Measurements from ENCODE around the gene DHX8. TPM values are rescaled to one million over a fixed set of nuclear protein-coding genes. Genes with fewer than 3 reads are reported as not detected.
"Not testable (repeated sequence)": the region's sequence is repeated elsewhere in the genome, so short reads cannot be mapped to it uniquely, and the experiment has no call there.

DHX8 gene
- total RNA-seq, 1 experiment from 2014 or later: 23.7 TPM

GRCh38 chr17:43456029-43456428 is 27.7 kb upstream of the DHX8 start:
- Histone ChIP-seq H3K36me3 (ENCODE audit: insufficient read depth, low read length) (no peaks in the 10 kb centered on the region), H3K9me2 (replicated peaks; ENCODE audit: insufficient read depth, low read length) (no peaks in the 10 kb centered on the region), H3K9me3 (ENCODE audit: low read length) (no peaks in the 10 kb centered on the region), H3K4me3 (ENCODE audit: low read length) (no peak overlapping the region), H3K27ac (ENCODE audit: low read length) (no peak overlapping the region), H3K79me2 (ENCODE audit: low read length) (no peaks in the 10 kb centered on the region), H3K9ac (ENCODE audit: low read length) (no peak overlapping the region), H4K20me1 (ENCODE audit: insufficient read depth, low read depth, low read length) (no peaks in the 10 kb centered on the region), H3K27me3 (ENCODE audit: low read length) (no peaks in the 10 kb centered on the region), H2AFZ (ENCODE audit: low read length) (no peak overlapping the region), H3K4me1 (ENCODE audit: low read length) (no peaks in the 10 kb centered on the region), H3K4me2 (ENCODE audit: low read depth, low read length, poor library complexity, severe bottlenecking) (no peak overlapping the region)
- DNase-seq: no peak

GRCh38 chr17:43456661-43457361 is 27.0 kb upstream of the DHX8 start:
- Histone ChIP-seq H2AFZ (ENCODE audit: low read length) (no peak overlapping the region), H3K9ac (ENCODE audit: low read length) (no peak overlapping the region), H3K9me2 (replicated peaks; ENCODE audit: insufficient read depth, low read length) (no peaks in the 10 kb centered on the region), H3K4me2 (ENCODE audit: low read depth, low read length, poor library complexity, severe bottlenecking) (no peak overlapping the region), H3K27me3 (ENCODE audit: low read length) (no peaks in the 10 kb centered on the region), H3K79me2 (ENCODE audit: low read length) (no peaks in the 10 kb centered on the region), H3K36me3 (ENCODE audit: insufficient read depth, low read length) (no peaks in the 10 kb centered on the region), H3K4me3 (ENCODE audit: low read length) (no peak overlapping the region), H4K20me1 (ENCODE audit: insufficient read depth, low read depth, low read length) (no peaks in the 10 kb centered on the region), H3K4me1 (ENCODE audit: low read length) (no peaks in the 10 kb centered on the region), H3K9me3 (ENCODE audit: low read length) (no peaks in the 10 kb centered on the region), H3K27ac (ENCODE audit: low read length) (no peak overlapping the region)
- DNase-seq: peak; percentile 27

GRCh38 chr17:43457362-43457692 is 26.4 kb upstream of the DHX8 start:
- Histone ChIP-seq H3K27me3 (ENCODE audit: low read length) (no peaks in the 10 kb centered on the region), H2AFZ (ENCODE audit: low read length) (no peak overlapping the region), H3K27ac (ENCODE audit: low read length) (no peak overlapping the region), H3K79me2 (ENCODE audit: low read length) (no peaks in the 10 kb centered on the region), H3K4me3 (ENCODE audit: low read length) (no peak overlapping the region), H3K4me2 (ENCODE audit: low read depth, low read length, poor library complexity, severe bottlenecking) (no peak overlapping the region), H4K20me1 (ENCODE audit: insufficient read depth, low read depth, low read length) (no peaks in the 10 kb centered on the region), H3K4me1 (ENCODE audit: low read length) (no peaks in the 10 kb centered on the region), H3K9ac (ENCODE audit: low read length) (no peak overlapping the region), H3K9me2 (replicated peaks; ENCODE audit: insufficient read depth, low read length) (no peaks in the 10 kb centered on the region), H3K36me3 (ENCODE audit: insufficient read depth, low read length) (no peaks in the 10 kb centered on the region), H3K9me3 (ENCODE audit: low read length) (no peaks in the 10 kb centered on the region)
- no peak for DNase-seq

- H3K27me3 ChIP-seq (ENCODE audit: low read length); H3K4me3 ChIP-seq (ENCODE audit: low read length); H3K9me2 ChIP-seq (replicated peaks; ENCODE audit: insufficient read depth, low read length); H3K9ac ChIP-seq (ENCODE audit: low read length); H3K27ac ChIP-seq (ENCODE audit: low read length); H3K9me3 ChIP-seq (ENCODE audit: low read length); H4K20me1 ChIP-seq (ENCODE audit: insufficient read depth, low read depth, low read length); H3K4me1 ChIP-seq (ENCODE audit: low read length); H3K79me2 ChIP-seq (ENCODE audit: low read length); H3K4me2 ChIP-seq (ENCODE audit: low read depth, low read length, poor library complexity, severe bottlenecking); H2AFZ ChIP-seq (ENCODE audit: low read length); H3K36me3 ChIP-seq (ENCODE audit: insufficient read depth, low read length): not testable (repeated sequence)
- DNase-seq: peak; percentile 27
Measured at GRCh38 chr17:43459878-43460277, 23.9 kb upstream of the DHX8 start.

- no peak overlapping the region for H2AFZ ChIP-seq (ENCODE audit: low read length)
- H3K4me3 ChIP-seq (ENCODE audit: low read length): no peak overlapping the region
- H3K36me3 ChIP-seq (ENCODE audit: insufficient read depth, low read length): no peaks in the 10 kb centered on the region
- no peaks in the 10 kb centered on the region for H3K4me1 ChIP-seq (ENCODE audit: low read length)
- no peaks in the 10 kb centered on the region for H3K9me3 ChIP-seq (ENCODE audit: low read length)
- H3K27ac ChIP-seq (ENCODE audit: low read length): no peak overlapping the region
- no peaks in the 10 kb centered on the region for H3K27me3 ChIP-seq (ENCODE audit: low read length)
- no peaks in the 10 kb centered on the region for H4K20me1 ChIP-seq (ENCODE audit: insufficient read depth, low read depth, low read length)
- no peak for DNase-seq
- no peak overlapping the region for H3K4me2 ChIP-seq (ENCODE audit: low read depth, low read length, poor library complexity, severe bottlenecking)
- H3K9ac ChIP-seq (ENCODE audit: low read length): no peak overlapping the region
- no peaks in the 10 kb centered on the region for H3K9me2 ChIP-seq (replicated peaks; ENCODE audit: insufficient read depth, low read length)
- H3K79me2 ChIP-seq (ENCODE audit: low read length): no peaks in the 10 kb centered on the region
Measured at GRCh38 chr17:43461185-43461584, 22.6 kb upstream of the DHX8 start.

GRCh38 chr17:43462569-43462968 is 21.2 kb upstream of the DHX8 start:
- not testable (repeated sequence) for DNase-seq; H3K27me3 ChIP-seq (ENCODE audit: low read length); H3K4me1 ChIP-seq (ENCODE audit: low read length); H3K9ac ChIP-seq (ENCODE audit: low read length); H3K9me3 ChIP-seq (ENCODE audit: low read length); H2AFZ ChIP-seq (ENCODE audit: low read length); H3K4me2 ChIP-seq (ENCODE audit: low read depth, low read length, poor library complexity, severe bottlenecking); H3K36me3 ChIP-seq (ENCODE audit: insufficient read depth, low read length); H3K4me3 ChIP-seq (ENCODE audit: low read length); H3K79me2 ChIP-seq (ENCODE audit: low read length); H3K27ac ChIP-seq (ENCODE audit: low read length); H3K9me2 ChIP-seq (replicated peaks; ENCODE audit: insufficient read depth, low read length); H4K20me1 ChIP-seq (ENCODE audit: insufficient read depth, low read depth, low read length)

GRCh38 chr17:43463241-43463640 is 20.5 kb upstream of the DHX8 start:
- no peaks in the 10 kb centered on the region for H3K9me3 ChIP-seq (ENCODE audit: low read length)
- no peak overlapping the region for H3K4me2 ChIP-seq (ENCODE audit: low read depth, low read length, poor library complexity, severe bottlenecking)
- H3K4me1 ChIP-seq (ENCODE audit: low read length): no peaks in the 10 kb centered on the region
- no peak overlapping the region for H3K4me3 ChIP-seq (ENCODE audit: low read length)
- no peak for DNase-seq
- no peaks in the 10 kb centered on the region for H3K27me3 ChIP-seq (ENCODE audit: low read length)
- no peaks in the 10 kb centered on the region for H3K36me3 ChIP-seq (ENCODE audit: insufficient read depth, low read length)
- no peaks in the 10 kb centered on the region for H3K79me2 ChIP-seq (ENCODE audit: low read length)
- no peak overlapping the region for H3K9ac ChIP-seq (ENCODE audit: low read length)
- H3K27ac ChIP-seq (ENCODE audit: low read length): no peak overlapping the region
- no peak overlapping the region for H2AFZ ChIP-seq (ENCODE audit: low read length)
- no peaks in the 10 kb centered on the region for H4K20me1 ChIP-seq (ENCODE audit: insufficient read depth, low read depth, low read length)
- no peaks in the 10 kb centered on the region for H3K9me2 ChIP-seq (replicated peaks; ENCODE audit: insufficient read depth, low read length)

GRCh38 chr17:43464046-43464445 is 19.7 kb upstream of the DHX8 start:
- Histone ChIP-seq H3K4me3 (ENCODE audit: low read length) (no peak overlapping the region), H4K20me1 (ENCODE audit: insufficient read depth, low read depth, low read length) (no peaks in the 10 kb centered on the region), H3K9ac (ENCODE audit: low read length) (no peak overlapping the region), H3K79me2 (ENCODE audit: low read length) (no peaks in the 10 kb centered on the region), H3K4me2 (ENCODE audit: low read depth, low read length, poor library complexity, severe bottlenecking) (no peak overlapping the region), H3K36me3 (ENCODE audit: insufficient read depth, low read length) (no peaks in the 10 kb centered on the region), H3K9me3 (ENCODE audit: low read length) (no peaks in the 10 kb centered on the region), H3K27me3 (ENCODE audit: low read length) (no peaks in the 10 kb centered on the region), H3K4me1 (ENCODE audit: low read length) (no peaks in the 10 kb centered on the region), H2AFZ (ENCODE audit: low read length) (no peak overlapping the region), H3K9me2 (replicated peaks; ENCODE audit: insufficient read depth, low read length) (no peaks in the 10 kb centered on the region), H3K27ac (ENCODE audit: low read length) (no peak overlapping the region)
- DNase-seq: no peak

- Histone ChIP-seq H3K4me3 (ENCODE audit: low read length) (no peak overlapping the region), H3K27ac (ENCODE audit: low read length) (no peak overlapping the region), H3K36me3 (ENCODE audit: insufficient read depth, low read length) (no peaks in the 10 kb centered on the region), H3K9me3 (ENCODE audit: low read length) (no peaks in the 10 kb centered on the region), H3K9ac (ENCODE audit: low read length) (no peak overlapping the region), H2AFZ (ENCODE audit: low read length) (no peak overlapping the region), H3K9me2 (replicated peaks; ENCODE audit: insufficient read depth, low read length) (no peaks in the 10 kb centered on the region), H3K4me2 (ENCODE audit: low read depth, low read length, poor library complexity, severe bottlenecking) (no peak overlapping the region), H4K20me1 (ENCODE audit: insufficient read depth, low read depth, low read length) (no peaks in the 10 kb centered on the region), H3K4me1 (ENCODE audit: low read length) (no peaks in the 10 kb centered on the region), H3K79me2 (ENCODE audit: low read length) (no peaks in the 10 kb centered on the region), H3K27me3 (ENCODE audit: low read length) (no peaks in the 10 kb centered on the region)
- no peak for DNase-seq
Measured at GRCh38 chr17:43465049-43465448, 18.7 kb upstream of the DHX8 start.
